H1 (cell line): ENCODE data around the gene SGO1. TPM values are rescaled to one million over a fixed set of nuclear protein-coding genes. Genes with fewer than 3 reads are reported as not detected.

Source experiments
- CTCF ChIA-PET: fragments of 300-600 bp; sonication (Branson Sonifier 250); formaldehyde crosslinking; loops from one replicate; lab custom pipeline; 2021; ENCODE audit not compliant: partially characterized antibody; lab: Charles Lee
- POLR2A ChIA-PET: fragments of 300-600 bp; sonication (Branson Sonifier 250); formaldehyde crosslinking; loops from one replicate; lab custom pipeline; 2021; ENCODE audit warnings: inconsistent platforms; ENCODE audit not compliant: partially characterized antibody; lab: Charles Lee
- DNase-seq, 2 experiments: peaks; one replicate each; pipeline versions ENCODE4 v3.0.0 to v3.0.0-alpha.2; 2010 to 2022; ENCODE audit warnings: low spot score in 2 of 2, low read depth in 1 of 2, mixed read lengths in 1 of 2
- FAIRE-seq: peaks from 2 replicates; lab custom pipeline; 2011; peaks lifted over from hg19 to GRCh38; lab: Jason Lieb, UNC
- H2AFZ ChIP-seq: 2 replicates; pipeline ENCODE4 v1.8.1; 2012; ENCODE audit warnings: low read length, inconsistent platforms
- H2AK5ac ChIP-seq: 2 replicates; pipeline ENCODE4 v1.6.1; 2013; ENCODE audit warnings: low read depth, low read length
- H2BK120ac ChIP-seq: replicated peaks from 2 replicates; pipeline ENCODE3; 2013; ENCODE audit warnings: low read depth, low read length, inconsistent platforms
- H2BK12ac ChIP-seq: 2 replicates; pipeline ENCODE4 v1.6.1; 2013; ENCODE audit warnings: low read depth, low read length
- H2BK15ac ChIP-seq: 2 replicates; pipeline ENCODE4 v1.6.1; 2013; ENCODE audit warnings: low read length
- H2BK20ac ChIP-seq: 2 replicates; pipeline ENCODE4 v1.6.1; 2013; ENCODE audit warnings: low read length
- H2BK5ac ChIP-seq: 2 replicates; pipeline ENCODE4 v1.6.1; 2013; ENCODE audit warnings: low read depth, low read length
- H3K14ac ChIP-seq: 2 replicates; pipeline ENCODE4 v1.6.1; 2013; ENCODE audit warnings: inconsistent platforms; ENCODE audit not compliant: insufficient read length
- H3K18ac ChIP-seq: 2 replicates; pipeline ENCODE4 v1.6.1; 2013; ENCODE audit warnings: low read length; ENCODE audit errors: extremely low read depth
- H3K23ac ChIP-seq: 2 replicates; pipeline ENCODE4 v1.6.1; 2013; ENCODE audit warnings: inconsistent platforms; ENCODE audit not compliant: insufficient read length
- H3K23me2 ChIP-seq: 2 replicates; pipeline ENCODE4 v1.6.1; 2013; ENCODE audit warnings: low read depth, low read length
- H3K27ac ChIP-seq: 2 replicates; pipeline ENCODE4 v1.6.1; 2011; ENCODE audit warnings: low read depth, low read length, inconsistent platforms
- H3K27me3 ChIP-seq, 4 experiments: replicated peaks in 1 of 4; 1 replicate in 1 of 4; 2 replicates in 3 of 4; pipeline versions ENCODE4 v1.6.1 to v1.8.1; 2011 to 2013; ENCODE audit warnings: low read length in 3 of 4, mild to moderate bottlenecking in 3 of 4, inconsistent platforms in 2 of 4, mixed read lengths in 2 of 4, moderate library complexity in 1 of 4; ENCODE audit not compliant: control insufficient read depth in 3 of 4, insufficient read depth in 3 of 4; ENCODE audit errors: extremely low read depth in 1 of 4
- H3K36me3 ChIP-seq, 4 experiments: 2 replicates each; pipeline versions ENCODE4 v1.6.1 to v1.8.1; 2011 to 2013; ENCODE audit warnings: mild to moderate bottlenecking in 4 of 4, low read length in 3 of 4, moderate library complexity in 2 of 4, control low read depth in 1 of 4, inconsistent platforms in 1 of 4; ENCODE audit not compliant: insufficient read depth in 4 of 4, control insufficient read depth in 2 of 4
- H3K4ac ChIP-seq: replicated peaks from 2 replicates; pipeline ENCODE3; 2013; ENCODE audit warnings: low read length, low read depth, mixed read lengths, inconsistent platforms; ENCODE audit not compliant: insufficient read length
- H3K4me1 ChIP-seq, 4 experiments: replicated peaks in 1 of 4; 1 replicate in 1 of 4; 2 replicates in 3 of 4; pipeline versions ENCODE4 v1.6.1 to v1.8.1; 2011 to 2013; ENCODE audit warnings: low read length in 3 of 4, inconsistent platforms in 2 of 4, mixed read lengths in 1 of 4; ENCODE audit not compliant: insufficient read depth in 4 of 4, control insufficient read depth in 3 of 4
- H3K4me2 ChIP-seq, 2 experiments: 2 replicates each; pipeline versions ENCODE4 v1.6.1 to v1.8.1; 2011 to 2013; ENCODE audit warnings: low read depth in 2 of 2, low read length in 2 of 2, control low read depth in 1 of 2, inconsistent platforms in 1 of 2, mild to moderate bottlenecking in 1 of 2; ENCODE audit not compliant: insufficient read depth in 1 of 2
- H3K4me3 ChIP-seq, 4 experiments: fragments of 200-600, 300-600 bp in 1 of 4; sonication (generic), shearing (Covaris generic), sonication (Bioruptor Twin) in 1 of 4; 2 replicates each; pipeline versions ENCODE4 v1.5.1 to v1.8.1; 2011 to 2016; ENCODE audit warnings: low read length in 4 of 4, low read depth in 3 of 4, control low read depth in 2 of 4, inconsistent platforms in 2 of 4, mild to moderate bottlenecking in 2 of 4, mixed read lengths in 1 of 4, moderate library complexity in 1 of 4; ENCODE audit not compliant: insufficient read depth in 2 of 4; ENCODE audit errors: extremely low read depth in 1 of 4
- H3K56ac ChIP-seq: replicated peaks from 2 replicates; pipeline ENCODE3; 2013; ENCODE audit warnings: low read depth, mild to moderate bottlenecking, mixed read lengths, low read length, inconsistent platforms; ENCODE audit not compliant: insufficient read length
- H3K79me1 ChIP-seq: 2 replicates; pipeline ENCODE4 v1.6.1; 2013; ENCODE audit warnings: low read depth, low read length, control low read depth
- H3K79me2 ChIP-seq, 2 experiments: 2 replicates each; pipeline versions ENCODE4 v1.6.1 to v1.8.1; 2012 to 2013; ENCODE audit warnings: low read length in 2 of 2, mild to moderate bottlenecking in 2 of 2, inconsistent platforms in 1 of 2; ENCODE audit not compliant: insufficient read depth in 2 of 2, control insufficient read depth in 1 of 2
- H3K9ac ChIP-seq, 4 experiments: replicated peaks in 1 of 4; 1 replicate in 1 of 4; 2 replicates in 3 of 4; pipeline versions ENCODE4 v1.6.1 to v1.8.1; 2011 to 2013; ENCODE audit warnings: low read depth in 3 of 4, low read length in 3 of 4, control low read depth in 2 of 4, mild to moderate bottlenecking in 2 of 4, moderate library complexity in 2 of 4, inconsistent platforms in 1 of 4; ENCODE audit errors: extremely low read depth in 1 of 4
- H3K9me3 ChIP-seq, 2 experiments: 2 replicates each; pipeline versions ENCODE4 v1.6.1 to v1.8.1; 2012 to 2013; ENCODE audit warnings: mild to moderate bottlenecking in 2 of 2, moderate library complexity in 2 of 2, control low read depth in 1 of 2, inconsistent platforms in 1 of 2, low read depth in 1 of 2, low read length in 1 of 2, mixed read lengths in 1 of 2; ENCODE audit not compliant: insufficient read depth in 2 of 2
- H4K20me1 ChIP-seq, 2 experiments: replicated peaks in 1 of 2; 2 replicates each; pipeline versions ENCODE3 to v1.8.1; 2011 to 2013; ENCODE audit warnings: inconsistent platforms in 2 of 2, low read length in 2 of 2, mild to moderate bottlenecking in 1 of 2; ENCODE audit not compliant: insufficient read depth in 2 of 2, control insufficient read depth in 1 of 2
- H4K5ac ChIP-seq: 2 replicates; pipeline ENCODE4 v1.6.1; 2013; ENCODE audit warnings: low read length, low read depth, mixed read lengths, inconsistent platforms; ENCODE audit not compliant: insufficient read length
- H4K8ac ChIP-seq: 2 replicates; pipeline ENCODE4 v1.8.0; 2013; ENCODE audit warnings: mild to moderate bottlenecking, moderate library complexity, low read length, inconsistent platforms; ENCODE audit not compliant: insufficient read depth; ENCODE audit errors: extremely low read depth
- H4K91ac ChIP-seq: replicated peaks from 2 replicates; pipeline ENCODE3; 2013; ENCODE audit warnings: low read length, mixed read lengths, inconsistent platforms; ENCODE audit not compliant: insufficient read length
- BACH1 ChIP-seq: IDR thresholded peaks from 2 replicates; pipeline ENCODE4 v1.6.1; 2012; ENCODE audit warnings: low read length, improper control_type of control experiment
- SP1 ChIP-seq: IDR thresholded peaks from 2 replicates; pipeline ENCODE4 v1.6.1; 2011; ENCODE audit warnings: low read depth, low read length
- WGBS, 2 experiments: shearing (Covaris generic) in 1 of 2; methylation state at CpG; one replicate each; pipeline versions ENCODE4 v1.1.6 to v1.1.7; 2013 to 2015; ENCODE audit warnings: low lambda C conversion rate in 2 of 2, mixed read lengths in 2 of 2, inconsistent platforms in 1 of 2, low coverage in 1 of 2, missing lambda C conversion rate in 1 of 2; ENCODE audit not compliant: insufficient replicate concordance in 2 of 2, insufficient coverage in 1 of 2, insufficient read length in 1 of 2; ENCODE audit errors: extremely low coverage in 1 of 2, missing lambda C conversion rate in 1 of 2; 5-methylcytosine and 5-hydroxymethylcytosine counted together
- polyA plus RNA-seq, 7 experiments: library from polyadenylated mRNA; depleted of rRNA in 3 of 7; stranded (reverse) in 5 of 7; unstranded in 2 of 7; fragments of >200 nt in 5 of 7; fragments of 200-250 nt in 2 of 7; gene quantifications; 1 replicate in 5 of 7; 2 replicates in 1 of 7; 4 replicates in 1 of 7; pipeline versions ENCODE4 v1.2.1 to v1.2.3, GENCODE V29; 2011 to 2013; ENCODE audit warnings: missing spikeins in 2 of 7, mixed read lengths in 2 of 7
- total RNA-seq: library from RNA; stranded (reverse); fragmentation: NEBNext Ultra II Directional; extraction: Animal tissue kit (Norgen Biotek cat#: 25700); gene quantifications from 2 replicates; pipeline ENCODE4 v1.2.1, GENCODE V29; 2021

The SGO1 gene
- total and polyA plus RNA-seq, 2 of the 8 experiments (the other 6 are each of a cell fraction or from before 2014, with no cell fraction given) = 6.9 to 36.4 TPM

- H3K14ac ChIP-seq = no peak overlapping the region
- no peak overlapping the region for H3K23ac ChIP-seq
- no peaks in the 10 kb centered on the region for H3K27me3 ChIP-seq
- no peak overlapping the region for H2BK15ac ChIP-seq
- no peak overlapping the region for H3K4me2 ChIP-seq
- H4K5ac ChIP-seq = no peak overlapping the region
- FAIRE-seq (no peak), DNase-seq (no peak)
- WGBS, 2 experiments = 93% methylated on average over 1 of the region's 1 CpG; no CpG with 5 or more reads in 1 of the 2 experiments
- H3K18ac ChIP-seq = no peak overlapping the region
- H3K27ac ChIP-seq = no peak overlapping the region
- H2AK5ac ChIP-seq = no peak overlapping the region
- no peak overlapping the region for H2BK20ac ChIP-seq
- H3K4ac ChIP-seq = no peak overlapping the region
- H3K4me3 ChIP-seq = no peak overlapping the region
- H3K23me2 ChIP-seq = no peaks in the 10 kb centered on the region
- H3K56ac ChIP-seq = no peak overlapping the region
- no peaks in the 10 kb centered on the region for H3K4me1 ChIP-seq
- ChIA-PET POLR2A (no interaction called here), CTCF (no interaction called here)
- no peak overlapping the region for H2AFZ ChIP-seq
- H2BK12ac ChIP-seq = no peak overlapping the region
- H4K8ac ChIP-seq = no peak overlapping the region
- H3K79me1 ChIP-seq = no peaks in the 10 kb centered on the region
- no peaks in the 10 kb centered on the region for H3K9me3 ChIP-seq
- H2BK5ac ChIP-seq = no peak overlapping the region
- H3K9ac ChIP-seq = no peak overlapping the region
- H4K91ac ChIP-seq = no peak overlapping the region
- H3K79me2 ChIP-seq = no peaks in the 10 kb centered on the region
- H3K36me3 ChIP-seq = no peaks in the 10 kb centered on the region
- no peak overlapping the region for H2BK120ac ChIP-seq
- no peaks in the 10 kb centered on the region for H4K20me1 ChIP-seq
- no peak for TF ChIP-seq SP1
- TF ChIP-seq BACH1 = no peak
Observed at GRCh38 chr3:20136231-20136630, 49.8 kb downstream of the SGO1 start.
